GM12875 (cell line): ENCODE data around the gene TOE1.
"Not testable (repeated sequence)": the region's sequence is repeated elsewhere in the genome, so short reads cannot be mapped to it uniquely, and the experiment has no call there.

ENCODE experiments used
- H3K4me3 ChIP-seq: one replicate; pipeline ENCODE4 v1.5.1; 2011; ENCODE audit warnings: low read depth, low read length, control low read depth
- TF ChIP-seq, protein P1 (sequence below): IDR thresholded peaks from 2 replicates; pipeline ENCODE4 v1.5.1; 2011; ENCODE audit warnings: low read depth, mild to moderate bottlenecking, control low read depth, inconsistent platforms, low read length, moderate library complexity, borderline replicate concordance; ENCODE audit not compliant: insufficient read depth

Gene TOE1

DNA sequence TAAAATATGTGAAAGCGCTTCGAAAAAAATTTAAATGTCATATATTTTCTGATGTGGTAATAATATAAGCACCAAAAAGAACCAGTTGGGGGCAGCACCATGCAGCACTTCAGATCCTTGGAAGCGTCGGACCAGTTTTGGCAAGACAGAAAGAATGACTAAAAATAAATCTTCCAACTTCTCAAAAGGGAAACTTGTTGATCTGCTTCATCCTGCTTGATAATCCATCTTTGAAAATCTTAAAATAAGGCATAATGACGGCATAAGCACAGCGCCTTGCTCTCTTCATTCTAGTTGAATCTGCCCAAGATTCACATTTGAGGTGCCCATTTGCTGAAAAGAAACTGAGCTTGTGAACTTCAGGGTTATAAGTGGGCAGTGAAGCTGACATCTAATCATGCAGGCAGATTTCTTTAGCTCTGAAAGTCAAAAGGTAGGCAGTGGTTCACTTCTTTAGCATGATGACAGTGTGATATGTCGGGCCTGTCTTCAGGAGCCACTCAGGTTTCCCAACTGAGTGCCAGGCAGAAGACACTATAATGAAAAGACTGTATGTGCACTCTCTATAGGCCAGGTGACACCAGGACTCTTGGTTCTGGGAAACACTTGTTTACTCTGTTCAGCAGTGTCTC, 20.0 kb downstream of the TOE1 start:
- TF ChIP-seq, protein P1, sequence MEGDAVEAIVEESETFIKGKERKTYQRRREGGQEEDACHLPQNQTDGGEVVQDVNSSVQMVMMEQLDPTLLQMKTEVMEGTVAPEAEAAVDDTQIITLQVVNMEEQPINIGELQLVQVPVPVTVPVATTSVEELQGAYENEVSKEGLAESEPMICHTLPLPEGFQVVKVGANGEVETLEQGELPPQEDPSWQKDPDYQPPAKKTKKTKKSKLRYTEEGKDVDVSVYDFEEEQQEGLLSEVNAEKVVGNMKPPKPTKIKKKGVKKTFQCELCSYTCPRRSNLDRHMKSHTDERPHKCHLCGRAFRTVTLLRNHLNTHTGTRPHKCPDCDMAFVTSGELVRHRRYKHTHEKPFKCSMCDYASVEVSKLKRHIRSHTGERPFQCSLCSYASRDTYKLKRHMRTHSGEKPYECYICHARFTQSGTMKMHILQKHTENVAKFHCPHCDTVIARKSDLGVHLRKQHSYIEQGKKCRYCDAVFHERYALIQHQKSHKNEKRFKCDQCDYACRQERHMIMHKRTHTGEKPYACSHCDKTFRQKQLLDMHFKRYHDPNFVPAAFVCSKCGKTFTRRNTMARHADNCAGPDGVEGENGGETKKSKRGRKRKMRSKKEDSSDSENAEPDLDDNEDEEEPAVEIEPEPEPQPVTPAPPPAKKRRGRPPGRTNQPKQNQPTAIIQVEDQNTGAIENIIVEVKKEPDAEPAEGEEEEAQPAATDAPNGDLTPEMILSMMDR = peak; percentile 44; the same call in 1 of the 2 replicates
- H3K4me3 ChIP-seq = no peak overlapping the region

DNA sequence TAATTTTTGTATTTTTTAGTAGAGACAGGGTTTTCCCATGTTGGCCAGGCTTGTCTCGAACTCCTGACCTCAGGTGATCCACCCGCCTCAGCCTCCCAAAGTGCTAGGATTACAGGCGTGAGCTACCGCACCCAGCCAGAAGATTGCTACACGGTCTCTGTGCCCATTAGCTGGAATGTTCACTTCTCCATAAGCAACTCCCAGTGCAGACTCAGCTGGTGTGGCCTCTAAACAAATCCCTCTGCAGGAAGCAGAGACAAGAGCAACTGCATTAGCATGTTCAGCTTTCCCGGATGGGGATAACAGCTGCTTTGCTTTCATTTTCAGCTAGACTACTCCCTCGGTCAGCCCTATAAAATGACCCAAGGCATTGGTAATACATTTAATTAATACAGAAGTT, 21.0 kb downstream of the TOE1 start:
- H3K4me3 ChIP-seq = not testable (repeated sequence)

DNA sequence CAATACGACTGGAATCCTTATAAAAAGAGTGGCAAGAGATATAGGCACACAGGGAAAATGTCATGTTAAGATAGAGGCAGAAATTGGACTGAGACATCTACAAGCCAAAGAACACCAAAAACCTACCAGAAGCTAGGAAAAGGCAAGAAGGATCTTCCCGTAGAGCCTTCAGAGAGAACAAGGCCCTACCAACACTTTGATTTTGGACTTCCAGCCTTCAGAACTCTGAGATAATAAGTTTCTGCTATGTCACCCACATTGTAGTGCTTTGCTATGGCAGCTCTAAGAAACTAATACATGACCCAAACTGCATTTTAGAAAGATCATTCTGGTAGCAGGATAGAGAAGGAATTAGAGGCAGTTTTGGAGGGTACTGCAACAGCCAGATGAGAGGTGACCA, 24.3 kb downstream of the TOE1 start:
- TF ChIP-seq, protein P1 = no peak
- no peak overlapping the region for H3K4me3 ChIP-seq

DNA sequence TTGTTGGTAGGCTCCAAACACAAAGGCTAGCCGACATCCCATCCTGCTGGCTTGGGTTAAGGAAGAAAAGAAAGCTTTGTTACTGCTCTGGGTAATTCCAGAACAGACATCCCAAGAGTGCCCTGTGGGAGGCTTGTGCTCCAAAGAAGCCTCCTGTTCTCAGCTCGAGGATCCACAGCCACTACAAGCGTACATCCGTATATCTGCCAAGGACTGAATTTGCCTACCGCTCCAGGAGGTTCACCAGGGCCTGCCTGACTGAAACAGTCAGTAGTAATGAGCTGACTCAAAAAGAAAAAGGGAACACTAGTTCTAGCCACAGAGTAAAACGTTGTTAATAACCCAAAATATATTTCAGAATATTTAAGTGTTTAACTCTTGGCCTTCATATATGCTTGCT, 25.1 kb downstream of the TOE1 start:
- no peak overlapping the region for H3K4me3 ChIP-seq
- TF ChIP-seq, protein P1 = no peak

DNA sequence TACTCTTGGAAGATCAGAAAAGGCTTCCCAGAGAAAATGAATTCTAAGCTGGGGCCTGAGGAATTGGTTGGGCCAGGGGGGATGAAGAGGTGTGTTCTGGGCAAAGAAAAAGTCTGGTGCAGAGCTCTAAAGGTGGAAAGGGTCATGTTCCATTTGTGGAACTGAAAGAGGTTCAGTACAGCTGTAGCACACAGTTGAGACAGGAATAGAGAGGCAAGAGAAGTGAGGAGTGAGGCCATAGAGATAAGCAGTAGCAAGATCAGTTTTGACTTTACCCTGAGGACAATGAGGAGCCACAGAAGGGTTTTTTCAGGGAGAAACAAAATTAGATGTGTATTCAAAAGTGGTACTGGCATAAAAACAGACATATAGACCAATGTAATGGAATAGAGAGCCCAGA, 30.6 kb downstream of the TOE1 start:
- TF ChIP-seq, protein P1 = no peak
- H3K4me3 ChIP-seq = no peak overlapping the region

DNA sequence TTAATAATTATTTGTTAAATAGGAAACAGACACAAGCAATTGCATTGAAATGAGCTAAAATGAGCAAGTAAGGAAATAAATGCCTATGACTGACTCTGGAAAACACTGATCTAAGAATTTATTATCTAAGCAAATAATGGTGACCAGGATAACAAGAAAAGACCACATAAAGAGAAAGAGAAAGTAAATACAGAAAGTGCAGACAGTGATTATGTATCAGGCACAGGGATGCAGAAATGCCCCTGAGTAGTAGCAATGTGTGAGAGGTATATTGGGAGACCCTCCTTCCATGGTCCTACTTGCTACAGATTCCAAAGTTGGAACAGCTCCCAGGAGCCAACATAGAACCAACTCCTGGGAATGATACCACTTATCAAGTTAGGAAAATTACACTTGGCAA, 33.6 kb downstream of the TOE1 start:
- H3K4me3 ChIP-seq = no peak overlapping the region
- TF ChIP-seq, protein P1 = no peak

DNA sequence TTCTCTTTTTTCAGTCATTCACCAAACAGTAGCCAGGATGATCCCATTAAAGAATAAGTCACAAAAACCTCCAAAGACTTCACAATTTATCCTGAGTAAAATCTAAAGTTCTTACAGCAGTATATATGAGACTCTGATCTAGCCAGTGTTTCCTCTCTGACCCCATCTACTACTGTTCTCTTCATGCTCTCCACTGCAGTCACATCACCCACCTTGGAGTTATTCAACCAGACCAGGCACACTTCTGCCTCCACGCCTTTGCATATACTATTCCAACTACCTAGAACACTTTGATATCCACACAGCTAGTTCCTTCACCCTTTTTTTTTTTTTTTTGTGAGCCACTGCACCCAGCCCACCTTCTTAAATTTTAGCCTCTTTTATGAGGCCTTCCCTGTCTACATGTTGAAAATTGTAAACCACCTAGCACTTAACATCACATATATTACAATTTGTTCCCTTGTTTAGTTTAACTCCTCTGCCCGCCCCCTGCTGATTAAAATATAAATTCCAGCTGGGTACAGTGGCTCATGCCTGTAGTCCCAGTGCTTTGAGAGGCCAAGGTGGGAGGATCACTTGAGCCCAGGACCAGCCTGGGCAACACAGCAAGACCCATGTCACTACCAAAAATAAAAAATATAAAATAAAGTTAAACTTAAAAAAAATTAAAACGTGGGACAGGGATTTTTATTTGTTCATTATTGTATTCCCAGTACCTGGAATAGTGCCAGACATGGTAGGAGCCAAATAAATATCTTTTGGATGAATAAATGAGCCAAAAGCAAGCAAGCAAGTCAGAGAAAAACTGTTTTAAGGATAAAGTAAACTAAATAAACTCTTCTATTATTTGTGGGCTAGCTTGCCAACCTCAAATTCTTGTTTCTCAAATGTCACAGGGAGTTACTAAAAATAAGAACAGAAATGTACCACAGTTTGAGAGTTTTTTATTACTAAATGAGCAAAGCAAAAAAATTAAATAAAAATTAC, 35.4 kb downstream of the TOE1 start:
- no peak overlapping the region for H3K4me3 ChIP-seq
- TF ChIP-seq, protein P1 = no peak
